GM04503 (cell line): ENCODE results near the gene CCNA1.
A peak's percentile ranks its signal among the peaks of the same experiment; 100 is the strongest.

Experiments
- DNase-seq: peaks from one replicate; pipeline ENCODE4 v3.0.0-alpha.2; 2012; ENCODE audit warnings: low read depth

CCNA1 gene

DNA sequence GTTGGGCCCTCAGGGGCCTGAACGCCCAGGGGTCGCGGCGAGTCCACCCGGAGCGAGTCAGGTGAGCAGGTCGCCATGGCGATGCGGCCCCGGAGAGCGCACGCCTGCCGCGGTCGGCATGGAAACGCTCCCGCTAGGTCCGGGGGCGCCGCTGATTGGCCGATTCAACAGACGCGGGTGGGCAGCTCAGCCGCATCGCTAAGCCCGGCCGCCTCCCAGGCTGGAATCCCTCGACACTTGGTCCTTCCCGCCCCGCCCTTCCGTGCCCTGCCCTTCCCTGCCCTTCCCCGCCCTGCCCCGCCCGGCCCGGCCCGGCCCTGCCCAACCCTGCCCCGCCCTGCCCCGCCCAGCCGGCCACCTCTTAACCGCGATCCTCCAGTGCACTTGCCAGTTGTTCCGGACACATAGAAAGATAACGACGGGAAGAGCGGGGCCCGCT lies at the start of gene CCNA1:
CCNA1 (plus strand) TSS at position 390 of the 439 bp plus-strand sequence. CDS start 562 bp downstream, outside the sequence.
- no peak for DNase-seq

DNA sequence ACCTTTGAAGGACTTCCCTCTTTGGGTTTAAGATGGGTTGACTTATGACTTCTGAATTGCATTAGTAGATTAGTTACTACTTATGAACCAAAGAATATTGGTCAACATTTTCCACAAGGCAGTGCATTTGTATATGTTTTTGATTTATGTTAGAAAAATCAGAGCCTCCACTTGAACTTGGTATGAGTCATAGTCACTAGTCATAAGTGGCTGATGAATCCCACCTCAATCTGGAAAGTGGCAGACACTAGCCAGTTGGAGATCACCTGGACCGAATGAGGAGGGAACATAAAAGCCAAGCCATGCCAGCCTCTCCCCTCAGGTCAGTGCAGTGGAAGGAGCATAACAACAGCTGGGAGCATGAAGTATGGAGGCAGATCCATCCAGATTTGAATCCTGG lies 46.8 kb upstream of the CCNA1 start:
- DNase-seq = no peak

GRCh38 chr13:36395280-36395679 lies 37.0 kb upstream of the CCNA1 start:
- peak; percentile 31 for DNase-seq

GRCh38 chr13:36405151-36405550 lies 27.1 kb upstream of the CCNA1 start:
- no peak for DNase-seq

DNA sequence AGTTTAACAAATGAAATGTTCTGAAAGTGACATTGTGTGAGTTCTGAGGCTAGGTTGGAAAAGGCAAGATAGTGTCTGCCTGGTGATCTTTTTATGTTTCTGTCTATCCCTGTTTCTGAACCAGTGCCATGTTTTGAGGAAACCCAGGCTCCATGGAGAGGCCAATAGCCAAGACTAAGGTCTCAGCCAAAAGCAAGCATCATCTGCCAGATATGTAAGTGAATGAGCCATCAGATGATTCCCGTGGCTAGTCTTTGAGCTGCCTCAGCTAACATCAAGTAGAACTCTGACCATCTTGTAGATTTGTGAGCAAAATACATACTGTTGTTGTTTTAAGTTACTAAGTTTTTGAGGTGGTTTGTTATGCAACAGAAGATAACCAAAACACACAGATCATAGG lies 19.6 kb upstream of the CCNA1 start:
- DNase-seq = no peak

DNA sequence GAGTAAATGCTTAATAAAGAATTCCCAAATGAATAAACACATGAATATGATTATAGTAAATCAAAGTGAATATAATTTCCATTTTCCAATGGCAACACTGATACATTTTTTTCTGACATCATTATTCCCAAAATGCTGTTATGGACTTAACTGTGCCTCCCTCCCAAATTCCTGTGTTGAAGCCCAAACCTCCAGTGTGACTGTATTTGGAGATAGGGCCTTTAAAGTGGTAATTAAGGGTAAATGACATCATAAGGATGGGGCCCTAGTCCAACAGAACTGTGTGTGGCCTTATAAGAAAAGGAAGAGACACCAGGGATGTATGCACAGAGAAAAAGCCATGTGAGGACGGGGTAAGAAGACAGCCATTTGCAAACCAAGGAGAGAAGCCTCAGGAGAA lies 19.1 kb upstream of the CCNA1 start:
- no peak for DNase-seq

GRCh38 chr13:36414461-36414860 lies 17.8 kb upstream of the CCNA1 start:
- DNase-seq = no peak

DNA sequence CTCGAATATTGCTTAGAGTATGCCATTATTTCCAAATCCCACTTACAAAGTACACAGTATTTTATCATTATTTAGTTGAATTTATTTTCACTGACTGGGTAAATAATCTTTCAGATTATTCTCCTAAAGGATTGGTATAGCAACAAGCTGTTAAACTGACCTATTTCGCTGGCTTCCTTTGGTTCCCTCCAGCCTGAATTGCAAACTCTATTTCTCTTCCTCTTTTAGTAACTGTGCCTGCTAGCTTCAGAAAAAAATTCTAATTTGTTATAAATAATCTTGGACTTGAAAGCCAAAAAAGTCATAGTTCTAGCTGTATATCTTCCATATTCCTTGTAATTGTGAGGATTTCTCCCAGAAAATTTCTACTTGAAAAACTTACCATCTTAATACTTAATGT lies 15.0 kb upstream of the CCNA1 start:
- no peak for DNase-seq

DNA sequence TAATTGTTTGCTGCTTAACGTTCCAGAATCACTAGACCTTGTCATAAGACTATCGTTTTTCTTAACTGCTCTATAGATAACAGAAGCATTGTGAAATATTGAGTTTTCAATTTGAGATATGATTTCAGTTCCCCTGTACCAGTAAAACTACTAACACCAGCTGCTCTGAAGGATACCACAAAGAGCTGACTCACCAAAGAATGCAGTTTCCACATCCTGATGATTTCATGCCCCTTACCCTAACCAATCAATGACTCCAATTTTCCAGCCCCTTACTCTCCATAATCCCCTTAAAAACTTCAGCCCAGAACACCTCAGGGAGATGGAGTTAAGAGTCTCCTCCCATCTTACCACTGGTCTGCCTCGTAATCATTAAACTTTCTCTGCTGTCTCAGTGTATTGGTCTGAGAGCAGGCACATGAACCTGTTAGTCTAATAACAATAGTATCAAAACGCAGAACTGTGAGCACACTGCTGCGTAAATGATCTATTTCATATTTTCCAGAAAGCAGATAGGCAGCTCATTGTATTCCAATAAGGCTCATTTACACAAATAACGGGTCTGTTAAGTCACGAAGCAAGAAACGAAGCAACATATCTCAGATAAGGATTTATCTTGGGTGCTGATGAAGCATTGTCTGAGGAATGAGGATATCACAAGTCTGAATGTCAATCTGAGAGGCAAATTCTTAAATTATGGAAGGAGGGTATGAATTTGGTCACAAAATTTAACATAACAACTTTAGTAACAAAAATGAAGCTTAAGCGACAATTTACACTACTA lies 14.1 kb upstream of the CCNA1 start:
- DNase-seq = no peak

- peak; percentile 11 for DNase-seq
Observed at GRCh38 chr13:36420437-36420891, 11.8 kb upstream of the CCNA1 start.

DNA sequence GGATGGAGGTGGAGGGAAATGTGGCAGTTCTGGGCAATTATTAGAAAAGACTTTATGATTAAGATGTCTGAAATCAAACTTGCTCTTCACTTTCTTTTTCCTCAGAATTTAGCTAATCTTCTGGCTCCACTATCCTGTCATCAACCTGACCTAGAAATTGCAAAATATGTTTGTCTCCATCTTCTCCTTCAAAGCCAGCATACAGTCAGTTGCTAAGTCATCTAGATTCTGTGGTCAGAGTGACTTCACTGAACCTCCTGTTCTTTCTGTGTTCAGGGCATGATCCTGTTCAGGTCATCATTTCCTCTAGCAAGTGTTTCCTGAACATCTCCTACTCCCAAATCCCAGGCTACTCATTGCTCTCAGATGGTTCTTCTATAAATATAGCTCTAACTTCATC lies 10.8 kb upstream of the CCNA1 start:
- no peak for DNase-seq

DNA sequence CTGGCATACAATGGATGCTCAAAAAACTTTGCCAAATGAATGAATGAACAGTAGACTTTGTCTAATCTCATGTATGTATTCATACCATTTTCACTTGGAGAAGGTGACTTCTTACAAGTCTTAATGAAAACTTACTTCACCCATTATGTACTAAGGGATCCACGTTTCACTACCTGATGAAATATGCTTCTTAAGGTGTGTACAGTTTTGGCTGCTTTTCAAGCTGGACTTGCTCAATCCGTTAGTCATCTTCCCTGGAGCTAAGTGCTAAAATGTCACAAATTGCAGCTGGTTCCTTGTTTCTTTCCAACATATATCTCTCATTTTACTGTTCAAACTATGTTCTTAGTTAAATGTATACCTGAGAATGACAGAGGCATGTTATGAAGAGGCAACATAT lies 4.2 kb upstream of the CCNA1 start:
- no peak for DNase-seq

- DNase-seq = no peak
Observed at GRCh38 chr13:36430247-36431203, 1.8 kb upstream of the CCNA1 start.

GRCh38 chr13:36431204-36432105 lies 840 bp upstream of the CCNA1 start:
- no peak for DNase-seq

- no peak for DNase-seq
Observed at GRCh38 chr13:36436811-36437210, 4.5 kb downstream of the CCNA1 start.

DNA sequence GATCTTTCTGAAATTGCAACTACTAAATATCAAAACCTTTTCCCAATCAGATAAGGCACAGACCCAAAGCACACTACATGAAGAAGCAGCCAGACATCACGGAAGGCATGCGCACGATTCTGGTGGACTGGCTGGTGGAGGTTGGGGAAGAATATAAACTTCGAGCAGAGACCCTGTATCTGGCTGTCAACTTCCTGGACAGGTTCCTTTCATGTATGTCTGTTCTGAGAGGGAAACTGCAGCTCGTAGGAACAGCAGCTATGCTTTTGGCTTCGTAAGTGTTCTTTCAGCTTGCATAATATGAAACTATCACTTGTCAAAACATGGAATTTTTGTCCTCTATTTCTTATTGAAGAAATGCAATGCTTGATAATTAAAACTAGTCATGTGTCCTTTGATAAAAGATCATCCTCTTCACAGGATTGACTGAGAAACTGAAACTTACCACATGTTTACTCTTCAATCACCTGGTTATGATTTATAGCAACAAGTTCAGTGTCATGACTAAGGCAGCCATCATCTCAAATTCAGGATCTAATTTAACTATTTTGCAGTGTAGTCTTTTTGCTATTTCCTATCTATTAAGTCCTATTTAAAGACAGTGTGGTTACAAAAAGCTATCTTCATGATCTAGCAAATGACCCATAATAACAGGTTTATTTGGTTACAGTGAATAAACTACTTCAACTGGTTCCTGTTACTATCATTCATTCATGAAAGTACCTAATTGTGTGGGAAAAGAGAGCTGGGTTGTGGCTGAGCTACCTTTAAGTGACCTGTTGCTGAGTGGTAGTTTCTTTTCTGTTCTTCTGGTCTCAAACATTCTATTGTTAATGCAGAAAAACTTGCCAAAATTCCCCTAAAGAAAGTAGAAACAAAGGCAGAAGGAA lies 6.5 kb downstream of the CCNA1 start:
- no peak for DNase-seq

- DNase-seq = no peak
Observed at GRCh38 chr13:36445278-36445677, 13.0 kb downstream of the CCNA1 start.

DNA sequence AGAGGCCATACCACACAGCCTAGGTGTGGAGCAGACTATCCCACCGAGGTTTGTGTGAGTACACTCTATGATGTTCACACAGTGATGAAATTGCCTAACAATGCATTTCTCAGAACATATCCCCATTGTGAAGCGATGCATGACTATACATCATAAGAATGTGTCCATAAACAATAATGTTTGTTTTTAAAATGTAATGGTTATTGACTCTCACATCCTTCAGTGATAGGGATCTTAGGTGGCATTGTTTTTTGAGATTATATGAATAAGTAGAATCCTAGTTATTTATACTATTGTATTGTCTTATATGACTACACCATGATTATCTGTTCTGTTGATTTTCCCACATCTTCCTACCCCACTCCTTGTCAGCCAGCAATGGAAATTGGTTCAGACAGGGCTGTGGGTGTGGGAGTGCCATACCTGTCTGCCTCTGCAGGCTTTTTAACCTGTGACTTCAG lies 13.6 kb downstream of the CCNA1 start:
- DNase-seq = no peak

DNA sequence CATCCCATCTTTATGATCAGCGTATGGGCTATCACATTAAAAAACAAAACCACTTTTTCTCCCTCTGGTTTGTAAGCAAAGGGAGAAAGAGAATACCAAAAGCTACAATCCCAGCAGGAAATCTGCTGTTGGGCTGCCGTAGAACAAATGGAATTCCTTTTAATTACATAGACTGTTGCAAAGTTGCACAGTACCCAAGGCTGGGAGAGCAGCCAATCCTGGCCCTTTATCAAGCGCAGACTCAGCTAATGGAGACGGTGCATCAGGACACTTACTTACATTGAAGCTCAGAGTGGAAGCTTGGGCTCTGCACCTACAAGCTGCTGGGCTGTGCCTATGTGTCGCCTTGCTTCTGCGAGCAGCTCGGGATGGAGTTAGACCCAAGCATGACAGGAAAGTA lies 15.2 kb downstream of the CCNA1 start:
- no peak for DNase-seq

- DNase-seq = no peak
Observed at GRCh38 chr13:36450534-36450933, 18.2 kb downstream of the CCNA1 start.

GRCh38 chr13:36453516-36453915 lies 21.2 kb downstream of the CCNA1 start:
- DNase-seq = no peak
